Measurements from ENCODE around the gene PKDCC. TPM values are rescaled to one million over a fixed set of nuclear protein-coding genes. Genes with fewer than 3 reads are reported as not detected.
A peak's percentile ranks its signal among the peaks of the same experiment; 100 is the strongest.

The PKDCC gene
- total RNA-seq, 1 experiment from 2014 or later, result 3.9 TPM

GRCh38 chr2:42010743-42011298, 37.0 kb upstream of the PKDCC start:
- Histone ChIP-seq H4K20me1 (ENCODE audit: insufficient read depth) (no peaks in the 10 kb centered on the region), H3K9me2 (ENCODE audit: insufficient read depth) (0 out of 2 replicates have a peak, but pooled peaks cover 4% of the 10 kb centered on the region), H3F3A (ENCODE audit: insufficient read depth, low read depth) (no peaks in the 10 kb centered on the region), H3K4me2 (no peak overlapping the region), H3K4me3 (no peak overlapping the region), H3K79me2 (ENCODE audit: low read depth) (no peaks in the 10 kb centered on the region), H3K27ac (no peak overlapping the region), H2AFZ (no peak overlapping the region), H3K9me3 (ENCODE audit: insufficient read depth, low read depth) (no peaks in the 10 kb centered on the region), H3K4me1 (replicated peaks; ENCODE audit: insufficient read depth) (peaks cover 11% of the 10 kb centered on the region; the same call in 1 of the 2 replicates), H3K36me3 (ENCODE audit: low read depth) (no peaks in the 10 kb centered on the region), H3K27me3 (ENCODE audit: insufficient read depth, low read depth) (no peaks in the 10 kb centered on the region)
- ChIA-PET CTCF (no interaction called here), POLR2A (ENCODE audit: unreplicated experiment) (interaction anchor here (0.5 kb wide), 1 partner anchor 140 kb away, joined by 4 read pairs; no protein-coding TSS in a partner anchor)
- no TSS peak for BruUV-seq (replicated peaks)
- DNase-seq, result peak; percentile 36 to 76
- intact Hi-C loops (cut with micrococcal nuclease; ENCODE audit: unreplicated experiment), result no loop called here
- no peak for TF ChIP-seq CTCF (conservative IDR thresholded peaks at IDR 0.05)

GRCh38 chr2:42012137-42012536, 35.7 kb upstream of the PKDCC start:
- Histone ChIP-seq H3K9me3 (ENCODE audit: insufficient read depth, low read depth) (no peaks in the 10 kb centered on the region), H3K27me3 (ENCODE audit: insufficient read depth, low read depth) (no peaks in the 10 kb centered on the region), H3K9me2 (ENCODE audit: insufficient read depth) (0 out of 2 replicates have a peak, but pooled peaks cover 4% of the 10 kb centered on the region), H3K4me1 (replicated peaks; ENCODE audit: insufficient read depth) (peaks cover 11% of the 10 kb centered on the region; the same call in 1 of the 2 replicates), H3K27ac (no peak overlapping the region), H3K36me3 (ENCODE audit: low read depth) (no peaks in the 10 kb centered on the region), H3K4me3 (no peak overlapping the region), H4K20me1 (ENCODE audit: insufficient read depth) (no peaks in the 10 kb centered on the region), H2AFZ (no peak overlapping the region), H3F3A (ENCODE audit: insufficient read depth, low read depth) (no peaks in the 10 kb centered on the region), H3K79me2 (ENCODE audit: low read depth) (no peaks in the 10 kb centered on the region), H3K4me2 (no peak overlapping the region)
- CTCF ChIA-PET, result no interaction called here
- no TSS peak for BruUV-seq (replicated peaks)
- no peak for DNase-seq
- POLR2A ChIA-PET (ENCODE audit: unreplicated experiment), result no interaction called here
- TF ChIP-seq CTCF (conservative IDR thresholded peaks at IDR 0.05), result no peak
- no peak for TF ChIP-seq EZH2 (IDR thresholded peaks at IDR 0.05; ENCODE audit: low read depth)
- intact Hi-C loops (cut with micrococcal nuclease; ENCODE audit: unreplicated experiment), result no loop called here

GRCh38 chr2:42012651-42013050, 35.2 kb upstream of the PKDCC start:
- no peaks in the 10 kb centered on the region for H3K27me3 ChIP-seq (ENCODE audit: insufficient read depth, low read depth)
- 0 out of 2 replicates have a peak, but pooled peaks cover 4% of the 10 kb centered on the region for H3K9me2 ChIP-seq (ENCODE audit: insufficient read depth)
- peak in 1 of 2 experiments; percentile 1 for DNase-seq
- H4K20me1 ChIP-seq (ENCODE audit: insufficient read depth), result no peaks in the 10 kb centered on the region
- H3K4me3 ChIP-seq, result no peak overlapping the region
- CTCF ChIA-PET, result interaction anchor here (0.6 kb wide), 1 partner anchor 39 kb away, joined by 5 read pairs; no protein-coding TSS in a partner anchor
- intact Hi-C loops (cut with micrococcal nuclease; ENCODE audit: unreplicated experiment), result no loop called here
- peaks cover 11% of the 10 kb centered on the region; the same call in 1 of the 2 replicates for H3K4me1 ChIP-seq (replicated peaks; ENCODE audit: insufficient read depth)
- no peak overlapping the region for H3K27ac ChIP-seq
- POLR2A ChIA-PET (ENCODE audit: unreplicated experiment), result no interaction called here
- no peaks in the 10 kb centered on the region for H3F3A ChIP-seq (ENCODE audit: insufficient read depth, low read depth)
- no peak overlapping the region for H3K4me2 ChIP-seq
- TF ChIP-seq CTCF (conservative IDR thresholded peaks at IDR 0.05) (no peak), EZH2 (IDR thresholded peaks at IDR 0.05; ENCODE audit: low read depth) (no peak)
- BruUV-seq (replicated peaks), result no TSS peak
- no peaks in the 10 kb centered on the region for H3K9me3 ChIP-seq (ENCODE audit: insufficient read depth, low read depth)
- H3K36me3 ChIP-seq (ENCODE audit: low read depth), result no peaks in the 10 kb centered on the region
- H2AFZ ChIP-seq, result no peak overlapping the region
- H3K79me2 ChIP-seq (ENCODE audit: low read depth), result no peaks in the 10 kb centered on the region
